Measurements from ENCODE around the gene GNPTG. TPM values are rescaled to one million over a fixed set of nuclear protein-coding genes. Genes with fewer than 3 reads are reported as not detected.

GNPTG gene
- total and polyA plus RNA-seq, 2 of the 13 experiments (the other 11 are each of a cell fraction or from before 2014, with no cell fraction given) = 22.7 to 71.1 TPM

DNA sequence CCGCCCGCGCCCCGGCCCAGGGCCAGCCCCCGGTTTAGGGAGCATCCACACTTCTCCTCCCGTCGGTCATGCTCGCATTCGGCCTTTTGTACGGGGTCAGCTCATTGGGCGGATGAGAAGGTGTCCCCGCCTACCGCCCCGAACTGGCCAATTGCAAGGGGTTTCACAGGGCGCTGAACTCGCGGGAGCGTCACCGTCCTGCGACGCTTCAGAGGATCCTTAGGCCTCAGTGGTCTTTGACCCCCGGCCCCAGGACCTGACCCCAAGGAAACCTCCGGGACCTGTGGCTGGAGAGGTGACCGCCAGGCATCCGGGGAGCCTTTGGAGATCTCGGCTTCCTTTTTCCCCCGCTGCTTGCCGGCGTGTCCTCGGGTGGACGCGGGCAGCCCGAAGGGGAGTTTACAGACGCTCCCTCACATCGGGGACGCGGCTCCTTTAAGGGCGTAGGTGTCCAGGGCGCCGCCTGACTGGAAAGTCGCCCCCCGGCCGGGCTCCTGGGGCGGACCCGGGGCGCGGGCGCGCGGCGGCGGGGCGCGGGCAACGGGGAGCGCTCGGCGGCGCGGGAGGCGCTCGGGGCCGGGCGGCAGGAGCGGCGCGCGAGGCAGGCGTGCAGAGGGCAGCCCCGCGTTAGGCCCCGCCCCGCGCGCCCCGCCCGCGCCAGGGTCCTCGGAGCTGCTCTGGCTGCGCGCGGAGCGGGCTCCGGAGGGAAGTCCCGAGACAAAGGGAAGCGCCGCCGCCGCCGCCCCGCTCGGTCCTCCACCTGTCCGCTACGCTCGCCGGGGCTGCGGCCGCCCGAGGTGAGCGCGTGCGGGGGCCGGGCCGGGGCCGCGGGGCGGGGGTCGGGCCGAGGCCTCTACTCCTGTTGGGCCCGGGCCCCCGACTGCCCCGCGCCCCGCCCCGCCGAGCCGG is 42.5 kb upstream of the GNPTG start, which contains the start of gene UBE2I (continued):
- TF ChIP-seq BCLAF1 (IDR thresholded peaks at IDR 0.05) (no peak), PLRG1 (conservative IDR thresholded peaks at IDR 0.05) (no peak), CBX2 (IDR thresholded peaks at IDR 0.05; ENCODE audit: low read depth, low read length) (no peak), CBX2 (CRISPR knock-in tag; IDR thresholded peaks at IDR 0.05; ENCODE audit: low read depth) (no peak), SMAD1 (CRISPR knock-in tag; IDR thresholded peaks at IDR 0.05; ENCODE audit: borderline replicate concordance, low read depth) (no peak), POLR2AphosphoS5 (IDR thresholded peaks at IDR 0.05; ENCODE audit: low read depth, low read length) (no peak; the same call in 1 of the 2 replicates), KLF6 (CRISPR knock-in tag; IDR thresholded peaks at IDR 0.05) (peak; percentile 78), ZNF12 (CRISPR knock-in tag; IDR thresholded peaks at IDR 0.05) (peak; percentile 72; the same call in 1 of the 2 replicates), RORA (CRISPR knock-in tag; IDR thresholded peaks at IDR 0.05) (no peak; the same call in 1 of the 2 replicates), TCF7 (IDR thresholded peaks at IDR 0.05; ENCODE audit: low read depth) (no peak), SETDB1 (CRISPR knock-in tag; IDR thresholded peaks at IDR 0.05; ENCODE audit: borderline replicate concordance) (no peak), MAZ (IDR thresholded peaks at IDR 0.05; ENCODE audit: borderline replicate concordance, low read depth, low read length) (peak; percentile 19; the same call in 1 of the 2 replicates), MAZ (CRISPR knock-in tag; IDR thresholded peaks at IDR 0.05; ENCODE audit: low read depth) (peak; percentile 70), TRIM22 (IDR thresholded peaks at IDR 0.05) (no peak)
- TF ChIP-seq, protein P1, sequence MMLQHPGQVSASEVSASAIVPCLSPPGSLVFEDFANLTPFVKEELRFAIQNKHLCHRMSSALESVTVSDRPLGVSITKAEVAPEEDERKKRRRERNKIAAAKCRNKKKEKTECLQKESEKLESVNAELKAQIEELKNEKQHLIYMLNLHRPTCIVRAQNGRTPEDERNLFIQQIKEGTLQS (CRISPR knock-in tag; IDR thresholded peaks at IDR 0.05) = no peak
